Tibial nerve (tissue), 4 donors: Measurements from ENCODE around the gene CXXC1.

Source experiments
- EP300 ChIP-seq, 2 donors: sonication (generic); formaldehyde crosslinking; IDR thresholded peaks; one replicate each; pipeline ENCODE4 v1.6.1; 2017; ENCODE audit warnings: antibody characterized with exemption in 2 of 2, mild to moderate bottlenecking in 1 of 2
- POLR2A ChIP-seq, 2 donors: fragments of 450-650 bp; IDR thresholded peaks; one replicate each; pipeline ENCODE4 v1.6.1; 2017; ENCODE audit warnings: antibody characterized with exemption in 2 of 2, mild to moderate bottlenecking in 2 of 2, moderate library complexity in 2 of 2
- TF ChIP-seq, protein P1 (sequence below), 5 experiments: fragments of 200-600 bp in 3 of 5; fragments of 450-650 bp in 2 of 5; sonication (generic) in 3 of 5; IDR thresholded peaks; one replicate each; pipeline ENCODE4 v1.5.1; 2016 to 2019; ENCODE audit warnings: antibody characterized with exemption in 5 of 5, mild to moderate bottlenecking in 3 of 5, moderate library complexity in 2 of 5

DNA sequence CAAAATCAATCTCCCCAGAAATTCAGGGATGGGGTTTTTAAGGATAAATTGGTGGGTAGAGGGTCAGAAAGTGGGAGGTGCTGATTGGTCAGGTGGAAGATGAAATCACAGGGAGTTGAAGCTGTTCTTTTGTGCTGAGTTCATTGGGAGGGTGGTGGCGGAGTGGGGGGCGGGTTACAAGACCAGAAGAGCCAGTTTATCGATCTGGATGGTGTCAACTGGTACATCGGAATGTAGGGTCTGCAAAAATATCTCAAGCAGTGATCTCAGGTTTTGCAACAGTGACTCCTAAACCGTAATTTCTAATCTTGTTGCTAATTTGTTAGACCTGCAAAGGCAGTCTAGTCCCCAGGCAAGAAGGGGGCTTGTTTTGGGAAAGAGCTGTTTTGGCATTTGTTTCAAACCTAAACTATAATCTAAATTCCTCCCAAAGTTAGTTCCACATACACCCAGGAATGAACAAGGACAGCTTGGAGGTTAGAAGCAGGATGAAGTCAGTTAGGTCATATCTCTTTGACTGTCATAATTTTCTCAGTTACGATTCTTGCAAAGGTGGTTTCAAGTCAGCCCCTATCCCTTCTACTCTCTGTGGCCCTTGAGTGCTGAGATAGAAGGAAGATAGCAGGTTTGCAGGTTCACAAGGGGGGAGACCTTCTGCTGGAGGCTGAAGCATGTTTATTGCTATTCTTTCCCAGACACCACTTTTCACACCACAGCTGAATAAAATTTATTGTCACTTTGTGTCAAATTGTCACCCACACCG is 12.3 kb upstream of the CXXC1 start:
- TF ChIP-seq POLR2A (IDR thresholded peaks at IDR 0.05) (no peak), EP300 (IDR thresholded peaks at IDR 0.05) (no peak)
- TF ChIP-seq, protein P1, sequence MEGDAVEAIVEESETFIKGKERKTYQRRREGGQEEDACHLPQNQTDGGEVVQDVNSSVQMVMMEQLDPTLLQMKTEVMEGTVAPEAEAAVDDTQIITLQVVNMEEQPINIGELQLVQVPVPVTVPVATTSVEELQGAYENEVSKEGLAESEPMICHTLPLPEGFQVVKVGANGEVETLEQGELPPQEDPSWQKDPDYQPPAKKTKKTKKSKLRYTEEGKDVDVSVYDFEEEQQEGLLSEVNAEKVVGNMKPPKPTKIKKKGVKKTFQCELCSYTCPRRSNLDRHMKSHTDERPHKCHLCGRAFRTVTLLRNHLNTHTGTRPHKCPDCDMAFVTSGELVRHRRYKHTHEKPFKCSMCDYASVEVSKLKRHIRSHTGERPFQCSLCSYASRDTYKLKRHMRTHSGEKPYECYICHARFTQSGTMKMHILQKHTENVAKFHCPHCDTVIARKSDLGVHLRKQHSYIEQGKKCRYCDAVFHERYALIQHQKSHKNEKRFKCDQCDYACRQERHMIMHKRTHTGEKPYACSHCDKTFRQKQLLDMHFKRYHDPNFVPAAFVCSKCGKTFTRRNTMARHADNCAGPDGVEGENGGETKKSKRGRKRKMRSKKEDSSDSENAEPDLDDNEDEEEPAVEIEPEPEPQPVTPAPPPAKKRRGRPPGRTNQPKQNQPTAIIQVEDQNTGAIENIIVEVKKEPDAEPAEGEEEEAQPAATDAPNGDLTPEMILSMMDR (IDR thresholded peaks at IDR 0.05): no peak
